K562 (cell line): ENCODE data around the gene FAM117A. TPM values are rescaled to one million over a fixed set of nuclear protein-coding genes. Genes with fewer than 3 reads are reported as not detected.

Experiments
- ARHGAP35 ChIP-seq: fragments of 450-650 bp; IDR thresholded peaks from 2 replicates; pipeline ENCODE4 v1.6.1; 2018; ENCODE audit not compliant: partially characterized antibody
- E2F4 ChIP-seq: sonication (generic); formaldehyde crosslinking; IDR thresholded peaks from 2 replicates; pipeline ENCODE4 v1.8.0; 2022; ENCODE audit warnings: mild to moderate bottlenecking, low read depth, missing genetic modification reagents
- E2F8 ChIP-seq: fragments of 450-650 bp; IDR thresholded peaks from 2 replicates; pipeline ENCODE4 v1.7.1; 2018; ENCODE audit warnings: mild to moderate bottlenecking, low read depth; ENCODE audit not compliant: partially characterized antibody
- GABPB1 ChIP-seq: sonication (generic); formaldehyde crosslinking; IDR thresholded peaks from 2 replicates; pipeline ENCODE4 v1.8.0; 2022; ENCODE audit warnings: mild to moderate bottlenecking, missing genetic modification reagents
- MCM2 ChIP-seq: fragments of 450-650 bp; IDR thresholded peaks from 2 replicates; pipeline ENCODE4 v1.6.1; 2017; ENCODE audit warnings: low read depth, mild to moderate bottlenecking
- MCM5 ChIP-seq: fragments of 450-650 bp; IDR thresholded peaks from 2 replicates; pipeline ENCODE4 v1.6.1; 2016; ENCODE audit warnings: low read depth
- NCOA4 ChIP-seq: fragments of 450-650 bp; IDR thresholded peaks from 2 replicates; pipeline ENCODE4 v1.6.1; 2018; ENCODE audit warnings: mild to moderate bottlenecking; ENCODE audit not compliant: partially characterized antibody
- NR2C2 ChIP-seq, 2 experiments: fragments of 200-800 bp in 1 of 2; sonication (Bioruptor generic) in 1 of 2; sonication (generic) in 1 of 2; formaldehyde crosslinking in 1 of 2; IDR thresholded peaks; 2 replicates each; pipeline versions ENCODE4 v1.6.1 to v1.8.0; 2016 to 2022; ENCODE audit warnings: mild to moderate bottlenecking in 1 of 2, missing compliant biosample characterization in 1 of 2, missing genetic modification characterization in 1 of 2, missing genetic modification reagents in 1 of 2
- PTTG1 ChIP-seq: fragments of 450-650 bp; IDR thresholded peaks from 2 replicates; pipeline ENCODE4 v1.6.1; 2016; ENCODE audit warnings: low read depth, mild to moderate bottlenecking, missing genetic modification characterization, missing compliant biosample characterization
- REST ChIP-seq, 2 experiments: fragments of 450-650 bp; formaldehyde crosslinking in 1 of 2; IDR thresholded peaks; 2 replicates each; pipeline versions ENCODE4 v1.4.0 to v1.6.1; 2014 to 2020; ENCODE audit warnings: mild to moderate bottlenecking in 2 of 2, borderline replicate concordance in 1 of 2, low read depth in 1 of 2
- TEAD4 ChIP-seq, 2 experiments: sonication (generic) in 1 of 2; formaldehyde crosslinking in 1 of 2; IDR thresholded peaks; 2 replicates each; pipeline versions ENCODE4 v1.6.1 to v1.8.0; 2012 to 2022; ENCODE audit warnings: borderline replicate concordance in 1 of 2, inconsistent platforms in 1 of 2, low read length in 1 of 2, mild to moderate bottlenecking in 1 of 2, missing genetic modification reagents in 1 of 2
- ZNF197 ChIP-seq: fragments of 200-800 bp; sonication (Bioruptor generic); IDR thresholded peaks from 2 replicates; pipeline ENCODE4 v1.6.1; 2016; ENCODE audit warnings: low read depth, missing genetic modification characterization, missing compliant biosample characterization
- ZNF696 ChIP-seq: fragments of 250-450 bp; sonication (Bioruptor Pico); conservative IDR thresholded peaks from 2 replicates; pipeline ENCODE4 v1.4.0; 2020; ENCODE audit warnings: mild to moderate bottlenecking, moderate library complexity
- ZSCAN29 ChIP-seq: fragments of 450-650 bp; IDR thresholded peaks from 2 replicates; pipeline ENCODE4 v1.6.1; 2017
- polyA plus RNA-seq, 8 experiments: library from polyadenylated mRNA; depleted of rRNA in 4 of 8; stranded (reverse) in 5 of 8; unstranded in 3 of 8; fragments of >200 nt; fragmentation: Nextera tagmentation in 2 of 8; fragmentation: Illumina TruSeq in 1 of 8; extraction: Ambion mirVana in 2 of 8; extraction: Trizol in 1 of 8; gene quantifications; 2 replicates each; pipeline versions ENCODE4 v1.2.1 to v1.2.3, GENCODE V29; 2011 to 2014; ENCODE audit warnings: inconsistent platforms in 1 of 8, missing spikeins in 1 of 8
- total RNA-seq, 7 experiments: library from RNA; depleted of rRNA in 6 of 7; stranded (reverse); fragments of >200 nt in 6 of 7; fragmentation: Illumina TruSeq in 2 of 7; extraction: Trizol in 2 of 7; gene quantifications; 2 replicates each; pipeline versions ENCODE4 v1.2.1 to v1.2.3, GENCODE V29; 2011 to 2021; ENCODE audit warnings: low replicate concordance in 1 of 7

Gene FAM117A
- total and polyA plus RNA-seq, 9 of the 15 experiments (the other 6 are each of a cell fraction or from before 2014, with no cell fraction given), result 3.1 to 79.7 (median 36.6) TPM

GRCh38 chr17:49708515-49709183 is 55.3 kb downstream of the FAM117A start (continued):
- TF ChIP-seq ZNF696 (CRISPR knock-in tag) (no peak), ARHGAP35 (no peak), NCOA4 (no peak), ZNF197 (CRISPR knock-in tag) (no peak), E2F4 (CRISPR knock-in tag) (no peak), TEAD4 (IDR thresholded peaks at IDR 0.05; ENCODE audit: low read length) (no peak), TEAD4 (CRISPR knock-in tag; IDR thresholded peaks at IDR 0.05; ENCODE audit: borderline replicate concordance) (no peak), MCM2 (no peak), GABPB1 (CRISPR knock-in tag) (peak; percentile 56; the same call in 1 of the 2 replicates), NR2C2 (CRISPR knock-in tag; IDR thresholded peaks at IDR 0.05) (peak; percentile 2; the same call in 1 of the 2 replicates), NR2C2 (tag; IDR thresholded peaks at IDR 0.05) (no peak), MCM5 (no peak), E2F8 (no peak), PTTG1 (no peak), REST (IDR thresholded peaks at IDR 0.05; ENCODE audit: borderline replicate concordance) (no peak), REST (CRISPR knock-in tag; IDR thresholded peaks at IDR 0.05; ENCODE audit: low read depth) (no peak), ZSCAN29 (no peak)
